ENCODE results near the gene AMBRA1.

The AMBRA1 gene

GRCh38 chr11:46362156-46363030 is 231.4 kb downstream of the AMBRA1 start:
- DNase-seq = no peak

GRCh38 chr11:46361283-46362155 is 232.3 kb downstream of the AMBRA1 start:
- DNase-seq = peak; percentile 69 to 71

- no peak for DNase-seq
These were observed 232.9 kb downstream of the AMBRA1 start for GRCh38 chr11:46360878-46361277.

- DNase-seq = no peak
These were observed 233.9 kb downstream of the AMBRA1 start for GRCh38 chr11:46359953-46360352.

GRCh38 chr11:46357483-46357936 is 236.3 kb downstream of the AMBRA1 start:
- no peak for DNase-seq

GRCh38 chr11:46356924-46357482 is 236.8 kb downstream of the AMBRA1 start:
- no peak for DNase-seq

- DNase-seq = peak; percentile 68 to 75
These were observed 240.1 kb downstream of the AMBRA1 start for GRCh38 chr11:46353698-46354097.

- peak; percentile 76 to 77 for DNase-seq
These were observed 241.6 kb downstream of the AMBRA1 start for GRCh38 chr11:46352063-46352841.

- no peak for DNase-seq
These were observed 242.2 kb downstream of the AMBRA1 start for GRCh38 chr11:46351606-46352005.

GRCh38 chr11:46351148-46351547 is 242.7 kb downstream of the AMBRA1 start:
- DNase-seq = no peak

GRCh38 chr11:46350695-46351094 is 243.1 kb downstream of the AMBRA1 start:
- no peak for DNase-seq

GRCh38 chr11:46348566-46349401 is 245.0 kb downstream of the AMBRA1 start:
- DNase-seq = peak; percentile 55 to 66

GRCh38 chr11:46347637-46348311 is 246.0 kb downstream of the AMBRA1 start:
- DNase-seq = peak; percentile 40 to 42

GRCh38 chr11:46346886-46347636 is 246.8 kb downstream of the AMBRA1 start, which contains the start of gene DGKZ:
TSS of gene DGKZ (plus strand) at chr11:46347463. CDS start at chr11:46347660, 197 bp downstream.
- peak; percentile 86 to 90 for DNase-seq
